A673 (cell line): Measurements from ENCODE around the gene FNBP1L. TPM values are rescaled to one million over a fixed set of nuclear protein-coding genes. Genes with fewer than 3 reads are reported as not detected.

Experiments used
- BruUV-seq: library from RNA; stranded (reverse); fragments of 400-500 nt; replicated peaks from 2 replicates; lab custom pipeline; 2021; lab: Mats Ljungman, UMichigan
- CTCF ChIA-PET: fragments of 300-600 bp; sonication (Branson Sonifier 250); formaldehyde crosslinking; loops from one replicate; lab custom pipeline; 2022; ENCODE audit warnings: antibody characterized with exemption; lab: Charles Lee
- POLR2A ChIA-PET: fragments of 300-600 bp; sonication (Branson Sonifier 250); formaldehyde crosslinking; loops from one replicate; lab custom pipeline; 2022; ENCODE audit warnings: antibody characterized with exemption; ENCODE audit not compliant: low non-redundant PET; lab: Charles Lee
- DNase-seq: peaks from one replicate; pipeline ENCODE4 v3.0.0-alpha.2; 2015; ENCODE audit warnings: low spot score
- H3K27ac ChIP-seq: fragments of 200-600 bp; sonication (generic); 2 replicates; pipeline ENCODE4 v1.5.1; 2016; ENCODE audit warnings: mixed run types, low read depth, mild to moderate bottlenecking, mixed read lengths, antibody characterized with exemption, low read length; ENCODE audit not compliant: poor library complexity, severe bottlenecking
- H3K27me3 ChIP-seq: fragments of 200-600 bp; sonication (generic); replicated peaks from 2 replicates; pipeline ENCODE4 v1.6.1; 2017; ENCODE audit warnings: mixed run types, low read depth, mild to moderate bottlenecking, mixed read lengths, antibody characterized with exemption, low read length; ENCODE audit not compliant: insufficient read depth, poor library complexity
- H3K36me3 ChIP-seq: fragments of 200-600 bp; sonication (generic); 2 replicates; pipeline ENCODE4 v1.6.1; 2016; ENCODE audit warnings: mixed run types, mild to moderate bottlenecking, mixed read lengths, antibody characterized with exemption, low read length; ENCODE audit not compliant: insufficient read depth, poor library complexity, severe bottlenecking
- H3K4me1 ChIP-seq: fragments of 200-600 bp; sonication (generic); 2 replicates; pipeline ENCODE4 v1.6.1; 2017; ENCODE audit warnings: mixed run types, mild to moderate bottlenecking, mixed read lengths, antibody characterized with exemption, low read length; ENCODE audit not compliant: insufficient read depth, poor library complexity, severe bottlenecking
- H3K4me3 ChIP-seq: fragments of 200-600 bp; sonication (generic); 2 replicates; pipeline ENCODE4 v1.5.1; 2016; ENCODE audit warnings: low read depth, mixed run types, mild to moderate bottlenecking, mixed read lengths, low read length; ENCODE audit not compliant: poor library complexity, severe bottlenecking
- H3K9me3 ChIP-seq: fragments of 200-600 bp; sonication (generic); 2 replicates; pipeline ENCODE4 v1.6.1; 2016; ENCODE audit warnings: mixed run types, low read depth, mild to moderate bottlenecking, mixed read lengths, antibody characterized with exemption, low read length; ENCODE audit not compliant: poor library complexity, severe bottlenecking
- EZH2 ChIP-seq: fragments of 200-600 bp; sonication (generic); IDR thresholded peaks from 2 replicates; pipeline ENCODE4 v1.6.1; 2017; ENCODE audit warnings: borderline replicate concordance, low read depth, mild to moderate bottlenecking, mixed read lengths, antibody characterized with exemption, low read length; ENCODE audit not compliant: poor library complexity, severe bottlenecking
- intact Hi-C: fragments of 100-400 bp; cut with micrococcal nuclease; formaldehyde crosslinking; loops from one replicate; pipeline ENCODE4 v1.10.0; 2022; ENCODE audit not compliant: unreplicated experiment
- total RNA-seq: library from RNA; stranded (reverse); gene quantifications from 2 replicates; pipeline ENCODE4 v1.2.3, GENCODE V29; 2021
- TF ChIP-seq, protein P1 (sequence below): fragments of 300-800, 200-600 bp; sonication (generic); conservative IDR thresholded peaks from 2 replicates; pipeline ENCODE4 v1.5.1; 2017; ENCODE audit warnings: low read depth, mild to moderate bottlenecking, antibody characterized with exemption, low read length, moderate library complexity, mixed read lengths

FNBP1L gene
- total RNA-seq, 1 experiment from 2014 or later, result 39.6 TPM

DNA sequence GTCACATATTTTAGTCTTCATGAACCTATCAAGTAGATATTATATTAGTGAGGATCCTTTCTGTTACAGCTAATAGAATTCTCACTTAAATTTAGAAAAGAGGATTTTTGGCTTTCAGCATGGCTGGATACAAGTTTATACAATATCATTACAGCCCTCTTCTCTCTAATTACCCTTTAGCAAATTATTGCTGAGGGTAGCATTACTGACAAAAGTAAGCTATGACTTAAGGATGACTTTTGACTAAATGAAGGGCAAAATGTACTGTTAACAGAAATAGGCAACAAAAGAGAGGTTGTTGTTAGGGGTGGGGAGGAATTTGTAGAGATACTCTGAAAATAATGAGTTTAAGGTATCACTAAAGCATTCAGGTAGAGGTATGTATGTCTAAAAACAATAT lies 85.8 kb downstream of the FNBP1L start:
- Histone ChIP-seq H3K27ac (no peak overlapping the region), H3K4me3 (no peak overlapping the region), H3K27me3 (no peaks in the 10 kb centered on the region), H3K36me3 (peaks cover 17% of the 10 kb centered on the region), H3K9me3 (no peaks in the 10 kb centered on the region), H3K4me1 (no peaks in the 10 kb centered on the region)
- TF ChIP-seq, protein P1, sequence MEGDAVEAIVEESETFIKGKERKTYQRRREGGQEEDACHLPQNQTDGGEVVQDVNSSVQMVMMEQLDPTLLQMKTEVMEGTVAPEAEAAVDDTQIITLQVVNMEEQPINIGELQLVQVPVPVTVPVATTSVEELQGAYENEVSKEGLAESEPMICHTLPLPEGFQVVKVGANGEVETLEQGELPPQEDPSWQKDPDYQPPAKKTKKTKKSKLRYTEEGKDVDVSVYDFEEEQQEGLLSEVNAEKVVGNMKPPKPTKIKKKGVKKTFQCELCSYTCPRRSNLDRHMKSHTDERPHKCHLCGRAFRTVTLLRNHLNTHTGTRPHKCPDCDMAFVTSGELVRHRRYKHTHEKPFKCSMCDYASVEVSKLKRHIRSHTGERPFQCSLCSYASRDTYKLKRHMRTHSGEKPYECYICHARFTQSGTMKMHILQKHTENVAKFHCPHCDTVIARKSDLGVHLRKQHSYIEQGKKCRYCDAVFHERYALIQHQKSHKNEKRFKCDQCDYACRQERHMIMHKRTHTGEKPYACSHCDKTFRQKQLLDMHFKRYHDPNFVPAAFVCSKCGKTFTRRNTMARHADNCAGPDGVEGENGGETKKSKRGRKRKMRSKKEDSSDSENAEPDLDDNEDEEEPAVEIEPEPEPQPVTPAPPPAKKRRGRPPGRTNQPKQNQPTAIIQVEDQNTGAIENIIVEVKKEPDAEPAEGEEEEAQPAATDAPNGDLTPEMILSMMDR, result no peak
- no peak for TF ChIP-seq EZH2
- POLR2A ChIA-PET, result no interaction called here
- BruUV-seq, result no TSS peak
- DNase-seq, result no peak
- intact Hi-C loops, result no loop called here
- CTCF ChIA-PET, result no interaction called here

DNA sequence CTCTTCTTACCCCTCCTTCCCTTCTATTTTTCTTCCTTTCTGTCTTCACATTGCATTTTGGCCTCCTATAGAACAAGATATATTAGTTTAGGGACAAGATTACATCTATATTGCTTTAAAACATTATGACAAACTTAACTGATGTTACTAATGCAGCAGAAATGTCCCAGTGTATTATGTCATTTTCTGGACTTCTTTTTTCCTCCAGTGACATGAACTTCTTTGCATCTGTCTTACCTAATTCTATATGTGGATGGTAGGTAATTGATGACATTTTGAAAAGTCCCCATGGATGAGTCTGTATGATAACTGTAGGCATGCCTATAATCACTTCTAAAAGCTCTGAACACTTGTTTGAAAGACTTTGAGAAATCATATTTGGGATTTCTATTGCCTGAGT lies 89.5 kb downstream of the FNBP1L start:
- DNase-seq, result no peak
- H3K27me3 ChIP-seq, result no peaks in the 10 kb centered on the region
- ChIA-PET CTCF (no interaction called here), POLR2A (no interaction called here)
- TF ChIP-seq, protein P1, result no peak
- no peak for TF ChIP-seq EZH2
- H3K4me3 ChIP-seq, result no peak overlapping the region
- intact Hi-C loops, result no loop called here
- H3K4me1 ChIP-seq, result peaks cover 15% of the 10 kb centered on the region
- no TSS peak for BruUV-seq
- no peaks in the 10 kb centered on the region for H3K9me3 ChIP-seq
- H3K36me3 ChIP-seq, result peaks cover 7% of the 10 kb centered on the region
- no peak overlapping the region for H3K27ac ChIP-seq

DNA sequence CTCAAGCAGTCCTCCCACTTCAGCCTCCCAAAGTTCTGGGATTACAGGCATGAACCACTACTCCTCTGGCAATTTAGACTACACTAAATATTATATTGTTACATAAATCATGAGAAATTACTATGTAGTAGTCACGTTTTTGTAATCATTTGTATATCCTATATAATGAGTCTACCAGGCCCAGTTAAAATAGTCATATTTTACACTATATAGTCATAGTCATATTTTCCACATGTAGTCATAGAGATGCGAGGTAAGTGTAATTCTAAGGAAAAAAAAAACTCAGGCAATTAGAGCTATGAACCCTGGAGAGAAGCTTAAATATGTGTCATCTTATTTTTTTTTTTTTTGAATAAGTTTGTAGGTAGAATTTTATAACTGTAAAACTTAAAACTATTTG lies 90.0 kb downstream of the FNBP1L start:
- Histone ChIP-seq H3K9me3 (no peaks in the 10 kb centered on the region), H3K4me1 (peaks cover 15% of the 10 kb centered on the region), H3K27me3 (no peaks in the 10 kb centered on the region), H3K4me3 (no peak overlapping the region), H3K27ac (no peak overlapping the region), H3K36me3 (peaks cover 7% of the 10 kb centered on the region)
- CTCF ChIA-PET, result no interaction called here
- POLR2A ChIA-PET, result no interaction called here
- TF ChIP-seq, protein P1, result no peak
- no peak for TF ChIP-seq EZH2
- intact Hi-C loops, result no loop called here
- no TSS peak for BruUV-seq
- DNase-seq, result no peak
